HFFc6 (cell line): ENCODE measurements around the gene CENPS. TPM values are rescaled to one million over a fixed set of nuclear protein-coding genes. Genes with fewer than 3 reads are reported as not detected.

Experiments used
- DNase-seq: peaks from one replicate; pipeline ENCODE4 v3.0.0-alpha.2; 2018
- H3K27ac Mint-ChIP-seq: 2 replicates; pipeline ENCODE4 v1.8.0; 2020; ENCODE audit warnings: mild to moderate bottlenecking, mixed read lengths
- H3K27me3 Mint-ChIP-seq: 2 replicates; pipeline ENCODE4 v1.8.0; 2021; ENCODE audit warnings: mild to moderate bottlenecking, moderate library complexity, mixed read lengths; ENCODE audit not compliant: insufficient read depth
- H3K36me3 Mint-ChIP-seq: 2 replicates; pipeline ENCODE4 v1.8.0; 2021; ENCODE audit warnings: low read depth, mixed read lengths
- H3K4me1 Mint-ChIP-seq: 2 replicates; pipeline ENCODE4 v1.8.0; 2020; ENCODE audit warnings: low read depth, mixed read lengths
- H3K4me3 Mint-ChIP-seq: 2 replicates; pipeline ENCODE4 v1.8.0; 2020; ENCODE audit warnings: mild to moderate bottlenecking, moderate library complexity, mixed read lengths
- H3K9me3 Mint-ChIP-seq: 2 replicates; pipeline ENCODE4 v1.8.0; 2020; ENCODE audit warnings: mild to moderate bottlenecking, mixed read lengths
- CTCF ChIP-seq: fragments of 200-600 bp; sonication (generic); IDR thresholded peaks from 2 replicates; pipeline ENCODE4 v1.5.0; 2021; ENCODE audit warnings: antibody characterized with exemption, mild to moderate bottlenecking
- total RNA-seq, 6 experiments: library from RNA; stranded (reverse); fragmentation: NEBNext Ultra II Directional; extraction: Animal tissue kit (Norgen Biotek cat#: 25700); gene quantifications; 2 replicates in 1 of 6; 3 replicates in 5 of 6; pipeline ENCODE4 v1.2.3, GENCODE V29; 2021

Gene CENPS
- total RNA-seq, 6 experiments from 2014 or later, result 24.3 to 31.0 (median 27.3) TPM

- DNase-seq, result no peak
- no peaks in the 10 kb centered on the region for H3K36me3 Mint-ChIP-seq
- H3K4me3 Mint-ChIP-seq, result no peak overlapping the region
- no peaks in the 10 kb centered on the region for H3K9me3 Mint-ChIP-seq
- H3K27ac Mint-ChIP-seq, result no peak overlapping the region
- H3K4me1 Mint-ChIP-seq, result 0 out of 2 replicates have a peak, but pooled peaks cover 5% of the 10 kb centered on the region
- TF ChIP-seq CTCF, result no peak
- H3K27me3 Mint-ChIP-seq, result no peaks in the 10 kb centered on the region; the same call in 1 of the 2 replicates
Measured at GRCh38 chr1:10438677-10439163, 8.5 kb downstream of the CENPS start.

- Mint-ChIP-seq H3K4me3 (no peak overlapping the region), H3K27ac (no peak overlapping the region), H3K36me3 (no peaks in the 10 kb centered on the region; the same call in 1 of the 2 replicates), H3K27me3 (no peaks in the 10 kb centered on the region; the same call in 1 of the 2 replicates), H3K9me3 (no peaks in the 10 kb centered on the region), H3K4me1 (peaks cover 8% of the 10 kb centered on the region; the same call in 1 of the 2 replicates)
- no peak for TF ChIP-seq CTCF
- DNase-seq, result no peak
Measured at GRCh38 chr1:10440305-10440704, 10.1 kb downstream of the CENPS start.

- Mint-ChIP-seq H3K9me3 (no peaks in the 10 kb centered on the region), H3K36me3 (no peaks in the 10 kb centered on the region; the same call in 1 of the 2 replicates), H3K4me1 (peaks cover 7% of the 10 kb centered on the region; the same call in 1 of the 2 replicates), H3K27ac (no peak overlapping the region), H3K27me3 (no peaks in the 10 kb centered on the region; the same call in 1 of the 2 replicates), H3K4me3 (no peak overlapping the region)
- no peak for DNase-seq
- TF ChIP-seq CTCF, result no peak
Measured at GRCh38 chr1:10440794-10441193, 10.6 kb downstream of the CENPS start.

GRCh38 chr1:10444248-10444647, 14.0 kb downstream of the CENPS start:
- TF ChIP-seq CTCF, result no peak
- Mint-ChIP-seq H3K4me3 (no peak overlapping the region), H3K27me3 (no peaks in the 10 kb centered on the region), H3K27ac (no peak overlapping the region), H3K4me1 (peaks cover 7% of the 10 kb centered on the region; the same call in 1 of the 2 replicates), H3K9me3 (no peaks in the 10 kb centered on the region), H3K36me3 (peaks cover 7% of the 10 kb centered on the region)
- no peak for DNase-seq

GRCh38 chr1:10444795-10445397, 14.7 kb downstream of the CENPS start:
- Mint-ChIP-seq H3K4me3 (no peak overlapping the region), H3K27me3 (no peaks in the 10 kb centered on the region), H3K27ac (no peak overlapping the region; the same call in 1 of the 2 replicates), H3K36me3 (peaks cover 7% of the 10 kb centered on the region), H3K4me1 (peaks cover 12% of the 10 kb centered on the region), H3K9me3 (no peaks in the 10 kb centered on the region)
- DNase-seq, result no peak
- TF ChIP-seq CTCF, result no peak
